Mesendoderm (in vitro differentiated cells): Measurements from ENCODE around the gene NTRK3.

ENCODE experiments used
- DNase-seq: peaks from one replicate; pipeline ENCODE4 v3.0.0; 2013
- H2AK5ac ChIP-seq: 2 replicates; pipeline ENCODE4 v1.6.1; 2013; ENCODE audit warnings: low read length, inconsistent platforms
- H2BK120ac ChIP-seq: 2 replicates; pipeline ENCODE4 v1.6.1; 2013; ENCODE audit warnings: low read depth, mild to moderate bottlenecking, low read length, moderate library complexity, mixed read lengths
- H2BK15ac ChIP-seq: replicated peaks from 2 replicates; pipeline ENCODE4 v1.6.1; 2013; ENCODE audit warnings: low read depth, mild to moderate bottlenecking, moderate library complexity
- H2BK5ac ChIP-seq: 2 replicates; pipeline ENCODE4 v1.6.1; 2013; ENCODE audit warnings: low read length, inconsistent platforms
- H3K18ac ChIP-seq: 2 replicates; pipeline ENCODE4 v1.6.1; 2013; ENCODE audit warnings: mild to moderate bottlenecking, low read length, mixed read lengths
- H3K23ac ChIP-seq: one replicate; pipeline ENCODE4 v1.6.1; 2013; ENCODE audit warnings: low read length
- H3K27ac ChIP-seq: 2 replicates; pipeline ENCODE4 v1.5.1; 2013; ENCODE audit warnings: low read depth, mild to moderate bottlenecking, inconsistent platforms, low read length, moderate library complexity
- H3K27me3 ChIP-seq: 2 replicates; pipeline ENCODE4 v1.6.1; 2013; ENCODE audit warnings: low read length, control low read depth, mild to moderate bottlenecking, inconsistent platforms; ENCODE audit not compliant: insufficient read depth, poor library complexity
- H3K36me3 ChIP-seq: 2 replicates; pipeline ENCODE4 v1.6.1; 2013; ENCODE audit warnings: low read length, inconsistent platforms; ENCODE audit not compliant: control insufficient read depth, insufficient read depth
- H3K4ac ChIP-seq: one replicate; pipeline ENCODE4 v1.6.1; 2013; ENCODE audit warnings: low read depth, mild to moderate bottlenecking, low read length, moderate library complexity
- H3K4me1 ChIP-seq: 2 replicates; pipeline ENCODE4 v1.6.1; 2013; ENCODE audit warnings: low read depth, low read length, inconsistent platforms; ENCODE audit not compliant: control insufficient read depth
- H3K4me2 ChIP-seq: 2 replicates; pipeline ENCODE4 v1.6.1; 2013; ENCODE audit warnings: low read length
- H3K4me3 ChIP-seq: 2 replicates; pipeline ENCODE4 v1.5.1; 2013; ENCODE audit warnings: mild to moderate bottlenecking, low read length
- H3K56ac ChIP-seq: one replicate; pipeline ENCODE4 v1.6.1; 2013; ENCODE audit warnings: low read length
- H3K79me1 ChIP-seq: 2 replicates; pipeline ENCODE4 v1.6.1; 2013; ENCODE audit warnings: low read length, inconsistent platforms
- H3K79me2 ChIP-seq: 2 replicates; pipeline ENCODE4 v1.6.1; 2013; ENCODE audit warnings: mild to moderate bottlenecking, low read length; ENCODE audit not compliant: control insufficient read depth, insufficient read depth
- H3K9ac ChIP-seq: 2 replicates; pipeline ENCODE4 v1.6.1; 2013; ENCODE audit warnings: low read length, inconsistent platforms
- H4K5ac ChIP-seq: one replicate; pipeline ENCODE4 v1.6.1; 2013; ENCODE audit warnings: low read length
- H4K8ac ChIP-seq: one replicate; pipeline ENCODE4 v1.6.1; 2013; ENCODE audit warnings: low read depth, mild to moderate bottlenecking, control low read depth, low read length, moderate library complexity
- WGBS: extraction: QIAGEN DNeasy Blood & Tissue Kit; methylation state at CpG from one replicate; pipeline ENCODE4 v1.1.7; 2013; ENCODE audit warnings: low lambda C conversion rate, missing lambda C conversion rate; ENCODE audit not compliant: insufficient coverage; ENCODE audit errors: extremely low coverage; 5-methylcytosine and 5-hydroxymethylcytosine counted together

The NTRK3 gene

DNA sequence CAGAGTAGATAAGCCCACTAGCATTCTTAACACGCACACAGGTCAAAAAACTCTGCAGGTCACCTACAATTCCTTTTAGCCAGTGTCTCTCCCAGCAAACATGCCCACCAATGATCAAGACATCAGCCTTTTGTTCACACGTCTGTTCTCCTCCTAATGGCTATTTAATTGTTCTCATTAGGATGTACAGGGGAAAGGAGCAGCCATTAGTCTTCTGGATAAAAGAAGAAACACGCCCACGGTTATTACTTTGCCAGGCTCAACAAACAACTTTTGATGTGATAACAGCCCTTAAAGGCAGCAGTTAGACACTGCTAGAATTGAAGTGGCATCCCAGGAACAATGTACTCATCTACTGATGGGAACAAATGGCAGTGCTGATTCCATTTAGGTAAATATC lies 108.8 kb downstream of the NTRK3 start:
- no peak for DNase-seq
- H3K79me2 ChIP-seq: no peaks in the 10 kb centered on the region
- H3K18ac ChIP-seq: no peak overlapping the region
- H3K36me3 ChIP-seq: no peaks in the 10 kb centered on the region
- H3K27ac ChIP-seq: no peak overlapping the region
- no peak overlapping the region for H3K9ac ChIP-seq
- H3K4me1 ChIP-seq: no peaks in the 10 kb centered on the region
- no peak overlapping the region for H4K5ac ChIP-seq
- H3K56ac ChIP-seq: no peak overlapping the region
- H2BK120ac ChIP-seq: no peak overlapping the region
- no peak overlapping the region for H2AK5ac ChIP-seq
- no peak overlapping the region for H2BK15ac ChIP-seq
- no peaks in the 10 kb centered on the region for H3K27me3 ChIP-seq
- no peak overlapping the region for H3K4me2 ChIP-seq
- H3K23ac ChIP-seq: no peak overlapping the region
- no CpG with 5 or more reads among the region's 4 CpGs for WGBS
- H3K4me3 ChIP-seq: no peak overlapping the region
- H3K79me1 ChIP-seq: no peaks in the 10 kb centered on the region
- H3K4ac ChIP-seq: no peak overlapping the region
- H4K8ac ChIP-seq: no peak overlapping the region
- no peak overlapping the region for H2BK5ac ChIP-seq

DNA sequence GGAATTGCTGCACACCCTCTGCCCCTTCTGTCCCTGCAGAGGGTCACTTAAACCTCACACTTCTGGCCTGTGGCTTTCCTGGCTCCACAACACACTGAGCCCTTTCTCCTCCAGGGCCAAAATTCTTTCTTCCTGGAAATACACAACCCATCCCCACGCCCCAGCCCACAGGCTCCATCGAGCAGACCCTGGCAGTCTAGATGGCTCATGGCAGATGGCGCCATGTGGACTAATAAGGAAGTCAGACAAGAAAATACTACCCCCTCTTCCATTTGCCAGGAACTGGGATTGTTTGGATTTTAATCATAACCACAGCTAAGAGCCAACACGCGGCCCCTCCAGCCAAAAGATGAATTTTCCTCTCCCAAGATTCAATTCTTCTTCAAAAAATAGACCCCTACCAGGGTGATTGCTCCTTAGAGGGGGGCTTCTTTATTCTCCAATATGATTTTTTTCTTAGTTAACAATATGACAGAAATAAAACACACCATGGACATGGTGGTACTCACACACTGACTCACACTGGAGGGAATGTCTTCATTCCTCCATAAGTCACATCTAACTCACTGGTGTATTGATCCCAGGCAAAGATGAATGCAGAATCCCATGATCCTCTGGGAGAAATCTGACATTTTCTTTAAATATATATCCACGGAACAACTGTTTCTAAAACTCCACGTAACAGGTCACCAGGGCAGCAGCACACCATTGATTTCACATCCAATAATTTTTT lies 111.5 kb downstream of the NTRK3 start:
- Histone ChIP-seq H3K4me1 (no peaks in the 10 kb centered on the region), H2BK5ac (no peak overlapping the region), H3K56ac (no peak overlapping the region), H4K5ac (no peak overlapping the region), H3K4me3 (no peak overlapping the region), H3K36me3 (no peaks in the 10 kb centered on the region), H2BK15ac (no peak overlapping the region), H3K9ac (no peak overlapping the region), H3K79me1 (no peaks in the 10 kb centered on the region), H4K8ac (no peak overlapping the region), H3K79me2 (no peaks in the 10 kb centered on the region), H3K23ac (no peak overlapping the region), H3K4ac (no peak overlapping the region), H3K27ac (no peak overlapping the region), H3K18ac (no peak overlapping the region), H2AK5ac (no peak overlapping the region), H2BK120ac (no peak overlapping the region), H3K27me3 (no peaks in the 10 kb centered on the region), H3K4me2 (no peak overlapping the region)
- DNase-seq: no peak
- WGBS: no CpG with 5 or more reads among the region's 7 CpGs

DNA sequence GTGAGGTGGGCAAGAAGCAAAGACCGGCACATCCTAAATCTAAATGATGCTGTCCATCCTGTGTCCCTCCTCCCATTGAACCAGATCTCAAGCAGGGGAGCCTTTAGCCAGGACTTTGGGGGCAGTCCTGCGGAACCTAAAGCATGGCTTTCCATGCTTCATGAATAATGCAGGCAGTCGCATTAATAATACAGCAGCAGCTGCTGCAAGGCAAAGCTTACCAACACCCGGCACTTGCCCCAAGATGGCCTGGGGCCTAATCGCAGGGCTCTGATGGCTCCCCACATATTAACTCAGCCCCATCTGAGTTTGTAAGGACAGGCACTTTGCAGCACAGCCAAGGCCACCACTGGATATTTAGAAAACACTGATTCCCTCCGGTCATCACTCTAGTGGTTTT lies 114.4 kb downstream of the NTRK3 start:
- WGBS: no CpG with 5 or more reads among the region's 6 CpGs
- Histone ChIP-seq H3K79me2 (no peaks in the 10 kb centered on the region), H2BK5ac (no peak overlapping the region), H3K79me1 (no peaks in the 10 kb centered on the region), H3K23ac (no peak overlapping the region), H3K36me3 (no peaks in the 10 kb centered on the region), H3K27ac (no peak overlapping the region), H3K4me2 (no peak overlapping the region), H4K8ac (no peak overlapping the region), H2BK15ac (no peak overlapping the region), H3K4me1 (no peaks in the 10 kb centered on the region), H2BK120ac (no peak overlapping the region), H2AK5ac (no peak overlapping the region), H3K4ac (no peak overlapping the region), H3K9ac (no peak overlapping the region), H3K4me3 (no peak overlapping the region), H3K56ac (no peak overlapping the region), H4K5ac (no peak overlapping the region), H3K27me3 (no peaks in the 10 kb centered on the region), H3K18ac (no peak overlapping the region)
- no peak for DNase-seq

DNA sequence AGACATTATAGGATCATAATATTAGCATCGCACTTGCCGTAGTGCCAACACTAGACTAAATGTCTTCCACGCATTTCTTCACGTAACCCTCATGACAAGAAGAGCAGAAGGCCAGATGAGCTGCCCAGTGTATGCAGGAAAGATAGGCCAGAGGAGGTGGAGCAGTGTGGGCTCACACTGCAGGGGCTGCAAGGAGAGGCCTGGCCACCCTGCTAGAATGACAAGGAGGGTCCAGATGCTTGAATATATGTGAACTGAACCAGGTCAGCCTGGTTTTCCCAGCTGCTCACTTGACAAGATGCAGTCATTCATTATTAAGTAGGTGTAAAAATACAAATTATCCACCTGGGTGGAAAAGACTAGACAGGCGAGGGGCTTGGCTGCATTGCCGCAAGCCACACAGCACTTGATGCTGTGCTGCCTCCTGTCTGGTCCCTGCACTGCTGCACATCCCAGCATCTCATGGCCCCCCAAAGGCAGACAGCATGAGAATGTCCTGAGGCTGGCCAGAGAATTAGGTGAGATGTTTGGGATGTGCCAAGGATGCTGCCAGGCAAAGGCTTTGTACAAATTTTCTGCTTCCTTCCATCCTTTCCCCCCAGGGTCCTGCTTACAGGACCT lies 115.2 kb downstream of the NTRK3 start:
- no peak for DNase-seq
- no peak overlapping the region for H3K4me2 ChIP-seq
- H3K27ac ChIP-seq: no peak overlapping the region
- no peak overlapping the region for H3K18ac ChIP-seq
- no peak overlapping the region for H3K4ac ChIP-seq
- no peak overlapping the region for H4K5ac ChIP-seq
- no peak overlapping the region for H3K23ac ChIP-seq
- H4K8ac ChIP-seq: no peak overlapping the region
- no peak overlapping the region for H3K4me3 ChIP-seq
- no peak overlapping the region for H2BK15ac ChIP-seq
- H3K4me1 ChIP-seq: no peaks in the 10 kb centered on the region
- no peak overlapping the region for H2BK5ac ChIP-seq
- H3K56ac ChIP-seq: no peak overlapping the region
- no peaks in the 10 kb centered on the region for H3K79me2 ChIP-seq
- H3K36me3 ChIP-seq: no peaks in the 10 kb centered on the region
- H3K27me3 ChIP-seq: no peaks in the 10 kb centered on the region
- H2AK5ac ChIP-seq: no peak overlapping the region
- H3K79me1 ChIP-seq: no peaks in the 10 kb centered on the region
- no CpG with 5 or more reads among the region's 6 CpGs for WGBS
- no peak overlapping the region for H2BK120ac ChIP-seq
- H3K9ac ChIP-seq: no peak overlapping the region

DNA sequence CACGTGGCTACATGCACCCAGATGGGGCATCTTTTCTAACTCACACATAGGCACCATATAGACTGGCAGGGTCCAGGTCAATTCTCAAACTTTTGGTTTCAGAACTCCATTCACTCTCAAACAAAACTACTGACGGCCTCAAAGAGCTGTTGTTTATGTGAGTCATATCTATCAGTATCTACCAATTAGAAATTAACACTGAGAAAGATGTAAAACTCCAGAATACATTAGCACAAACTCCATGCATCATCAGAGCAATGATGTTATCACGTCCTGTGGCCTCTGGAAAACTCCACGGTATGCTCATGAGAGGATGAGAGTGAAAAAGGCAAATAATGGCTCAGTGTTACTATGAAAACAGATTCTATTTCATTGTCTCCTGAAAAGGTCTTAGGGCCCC lies 116.1 kb downstream of the NTRK3 start:
- H2BK5ac ChIP-seq: no peak overlapping the region
- no peaks in the 10 kb centered on the region for H3K79me2 ChIP-seq
- no peak overlapping the region for H3K18ac ChIP-seq
- no peaks in the 10 kb centered on the region for H3K4me1 ChIP-seq
- WGBS: no CpG with 5 or more reads among the region's 4 CpGs
- H2BK15ac ChIP-seq: no peak overlapping the region
- no peak for DNase-seq
- H4K8ac ChIP-seq: no peak overlapping the region
- H2BK120ac ChIP-seq: no peak overlapping the region
- H3K79me1 ChIP-seq: no peaks in the 10 kb centered on the region
- no peak overlapping the region for H2AK5ac ChIP-seq
- no peak overlapping the region for H3K4ac ChIP-seq
- no peak overlapping the region for H3K4me3 ChIP-seq
- H3K27me3 ChIP-seq: no peaks in the 10 kb centered on the region
- H4K5ac ChIP-seq: no peak overlapping the region
- H3K9ac ChIP-seq: no peak overlapping the region
- no peak overlapping the region for H3K23ac ChIP-seq
- H3K4me2 ChIP-seq: no peak overlapping the region
- no peaks in the 10 kb centered on the region for H3K36me3 ChIP-seq
- no peak overlapping the region for H3K56ac ChIP-seq
- no peak overlapping the region for H3K27ac ChIP-seq

DNA sequence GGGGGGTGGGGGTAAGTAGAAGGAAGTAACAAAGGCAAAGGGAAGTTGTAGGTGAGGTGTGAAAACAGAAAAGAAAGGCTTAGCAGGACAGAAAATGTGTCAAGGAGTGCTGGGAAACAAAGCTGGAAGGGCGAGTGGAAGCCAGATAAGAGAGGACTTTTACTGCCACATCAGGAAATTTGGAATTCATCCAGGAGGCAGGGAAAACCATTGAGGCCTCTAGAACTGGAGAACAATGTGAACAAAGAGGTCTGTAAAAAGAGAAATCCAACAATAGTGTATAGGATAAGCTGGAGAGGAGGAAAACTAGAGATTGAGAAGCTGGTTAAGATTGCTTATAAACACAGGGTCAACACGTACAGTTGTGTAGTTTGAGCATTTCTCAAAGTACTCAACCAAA lies 116.6 kb downstream of the NTRK3 start:
- H3K4me1 ChIP-seq: no peaks in the 10 kb centered on the region
- H4K8ac ChIP-seq: no peak overlapping the region
- no peak overlapping the region for H3K23ac ChIP-seq
- no peak overlapping the region for H3K4me3 ChIP-seq
- no peak overlapping the region for H3K9ac ChIP-seq
- no peak overlapping the region for H3K4me2 ChIP-seq
- no peak overlapping the region for H2AK5ac ChIP-seq
- H3K56ac ChIP-seq: no peak overlapping the region
- peak; percentile 11 for DNase-seq
- no peaks in the 10 kb centered on the region for H3K27me3 ChIP-seq
- H2BK15ac ChIP-seq: no peak overlapping the region
- no peaks in the 10 kb centered on the region for H3K79me2 ChIP-seq
- H4K5ac ChIP-seq: no peak overlapping the region
- no peaks in the 10 kb centered on the region for H3K79me1 ChIP-seq
- no peak overlapping the region for H3K4ac ChIP-seq
- no CpG with 5 or more reads among the region's 2 CpGs for WGBS
- H2BK5ac ChIP-seq: no peak overlapping the region
- no peaks in the 10 kb centered on the region for H3K36me3 ChIP-seq
- H2BK120ac ChIP-seq: no peak overlapping the region
- H3K18ac ChIP-seq: no peak overlapping the region
- H3K27ac ChIP-seq: no peak overlapping the region
